Astrocyte of the cerebellum (primary cell): ENCODE results near the gene VKORC1.
"Not testable (repeated sequence)": the region's sequence is repeated elsewhere in the genome, so short reads cannot be mapped to it uniquely, and the experiment has no call there.

Source experiments
- DNase-seq: peaks from one replicate; pipeline ENCODE4 v3.0.0-alpha.2; 2011; ENCODE audit warnings: low read depth
- H3K4me3 ChIP-seq: 2 replicates; pipeline ENCODE4 v1.5.1; 2011; ENCODE audit warnings: mild to moderate bottlenecking, low read depth, low read length, moderate library complexity
- in situ Hi-C: cut with HindIII; loops from 2 replicates; pipeline ENCODE4 v1.10.0; 2017; ENCODE audit warnings: low sequenced_read_pairs
- TF ChIP-seq, protein P1 (sequence below): IDR thresholded peaks from 2 replicates; pipeline ENCODE4 v1.5.1; 2012; ENCODE audit warnings: low read length, low read depth, moderate library complexity, mild to moderate bottlenecking; ENCODE audit errors: missing control alignments

VKORC1 gene

DNA sequence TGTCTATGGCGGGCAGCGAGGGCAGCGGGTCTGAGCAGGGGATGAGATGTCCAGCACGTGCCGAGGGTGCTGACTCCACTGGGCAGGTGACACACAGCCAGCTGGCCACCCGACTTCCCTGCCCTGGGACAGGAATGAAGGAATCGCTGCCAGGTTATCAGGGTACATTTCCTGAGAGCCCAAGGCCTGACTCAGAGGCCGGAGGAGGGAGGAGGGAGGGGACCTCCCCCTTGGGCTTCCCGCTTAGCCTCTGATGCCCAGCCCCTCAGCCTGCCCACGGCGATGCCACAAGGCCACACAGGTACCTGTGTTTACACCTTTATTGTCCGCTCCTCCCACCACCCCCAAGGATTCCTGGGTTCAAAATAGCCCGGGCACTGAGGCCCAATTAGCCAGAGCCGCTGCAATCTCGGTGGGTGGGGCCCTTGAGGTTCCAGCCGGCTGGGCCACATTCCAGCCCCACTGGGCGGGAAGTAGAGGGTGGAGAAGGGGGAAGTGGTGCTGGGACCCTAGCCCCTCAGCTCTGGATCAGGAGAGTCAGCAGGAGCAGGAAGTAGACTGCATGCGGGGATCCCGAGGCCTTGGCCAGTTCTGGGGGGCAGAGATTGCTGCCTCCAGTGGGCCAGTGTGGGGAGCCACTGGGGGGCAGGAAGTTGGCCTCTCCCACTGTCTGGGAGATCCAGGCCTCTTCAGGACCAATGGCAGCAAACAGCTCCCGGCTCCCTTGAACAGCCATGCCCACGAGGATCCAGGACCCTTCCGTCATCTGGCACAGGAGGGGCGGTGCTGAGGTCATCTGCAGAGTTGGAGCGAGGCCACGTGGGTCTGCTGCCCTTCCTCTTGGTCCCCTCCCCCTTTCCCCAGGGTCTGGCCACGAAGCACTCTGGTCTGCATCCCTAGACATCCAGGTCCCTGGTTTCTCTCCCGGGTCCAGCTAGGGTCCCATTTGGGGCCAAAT lies 44.3 kb upstream of the VKORC1 start:
- TF ChIP-seq, protein P1, sequence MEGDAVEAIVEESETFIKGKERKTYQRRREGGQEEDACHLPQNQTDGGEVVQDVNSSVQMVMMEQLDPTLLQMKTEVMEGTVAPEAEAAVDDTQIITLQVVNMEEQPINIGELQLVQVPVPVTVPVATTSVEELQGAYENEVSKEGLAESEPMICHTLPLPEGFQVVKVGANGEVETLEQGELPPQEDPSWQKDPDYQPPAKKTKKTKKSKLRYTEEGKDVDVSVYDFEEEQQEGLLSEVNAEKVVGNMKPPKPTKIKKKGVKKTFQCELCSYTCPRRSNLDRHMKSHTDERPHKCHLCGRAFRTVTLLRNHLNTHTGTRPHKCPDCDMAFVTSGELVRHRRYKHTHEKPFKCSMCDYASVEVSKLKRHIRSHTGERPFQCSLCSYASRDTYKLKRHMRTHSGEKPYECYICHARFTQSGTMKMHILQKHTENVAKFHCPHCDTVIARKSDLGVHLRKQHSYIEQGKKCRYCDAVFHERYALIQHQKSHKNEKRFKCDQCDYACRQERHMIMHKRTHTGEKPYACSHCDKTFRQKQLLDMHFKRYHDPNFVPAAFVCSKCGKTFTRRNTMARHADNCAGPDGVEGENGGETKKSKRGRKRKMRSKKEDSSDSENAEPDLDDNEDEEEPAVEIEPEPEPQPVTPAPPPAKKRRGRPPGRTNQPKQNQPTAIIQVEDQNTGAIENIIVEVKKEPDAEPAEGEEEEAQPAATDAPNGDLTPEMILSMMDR = no peak
- DNase-seq = no peak
- in situ Hi-C loops = no loop called here
- no peak overlapping the region for H3K4me3 ChIP-seq

DNA sequence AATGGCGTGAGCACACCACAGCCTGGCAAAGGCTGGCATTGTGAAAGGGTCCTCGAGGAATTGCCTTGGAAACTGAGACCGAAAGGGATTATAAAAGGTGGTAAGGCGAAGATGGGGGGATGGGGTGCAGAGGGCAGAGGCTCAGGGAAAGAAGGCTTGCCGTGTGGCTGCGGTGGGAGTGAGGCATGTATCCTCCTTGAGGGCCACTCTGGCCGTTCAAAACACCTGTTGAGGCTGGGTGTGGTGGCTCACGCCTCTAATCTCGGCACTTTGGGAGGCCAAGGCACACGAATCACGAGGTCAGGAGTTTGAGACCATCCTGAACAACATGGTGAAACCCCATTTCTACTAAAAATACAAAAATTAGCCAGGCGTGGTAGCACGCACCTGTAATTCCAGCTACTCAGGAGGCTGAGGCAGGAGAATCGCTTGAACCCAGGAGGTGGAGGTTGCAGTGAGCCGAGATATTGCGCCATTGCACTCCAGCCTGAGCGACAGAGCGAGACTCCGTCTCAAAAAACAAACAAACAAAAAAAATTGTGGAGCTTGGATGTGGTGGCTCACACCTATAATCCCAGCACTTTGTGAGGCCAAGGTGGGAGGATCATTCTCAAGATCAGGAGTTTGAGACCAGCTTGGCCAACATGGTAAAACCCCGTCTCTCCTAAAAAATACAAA lies 42.4 kb upstream of the VKORC1 start:
- in situ Hi-C loops, H3K4me3 ChIP-seq, DNase-seq: not testable (repeated sequence)

DNA sequence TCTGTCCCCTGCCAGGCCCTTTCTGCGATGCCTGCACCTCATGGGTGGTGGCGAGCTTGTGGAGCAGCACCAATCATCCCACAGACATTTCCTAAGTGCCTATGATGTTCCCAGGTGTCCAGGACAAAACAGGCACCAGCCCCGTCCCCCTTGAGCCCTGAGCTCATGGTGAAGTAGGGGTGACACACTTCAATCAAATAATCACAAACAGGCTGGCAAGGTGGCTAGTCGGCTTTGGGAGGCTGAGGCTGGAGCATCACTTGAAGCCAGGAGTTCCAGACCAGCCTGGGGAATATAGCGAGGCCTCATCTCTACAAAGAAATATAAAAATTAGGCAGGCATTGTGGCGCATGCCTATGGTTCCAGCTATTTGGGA lies 41.7 kb upstream of the VKORC1 start:
- TF ChIP-seq, protein P1 = no peak
- in situ Hi-C loops = no loop called here
- H3K4me3 ChIP-seq = no peak overlapping the region
- DNase-seq = no peak

DNA sequence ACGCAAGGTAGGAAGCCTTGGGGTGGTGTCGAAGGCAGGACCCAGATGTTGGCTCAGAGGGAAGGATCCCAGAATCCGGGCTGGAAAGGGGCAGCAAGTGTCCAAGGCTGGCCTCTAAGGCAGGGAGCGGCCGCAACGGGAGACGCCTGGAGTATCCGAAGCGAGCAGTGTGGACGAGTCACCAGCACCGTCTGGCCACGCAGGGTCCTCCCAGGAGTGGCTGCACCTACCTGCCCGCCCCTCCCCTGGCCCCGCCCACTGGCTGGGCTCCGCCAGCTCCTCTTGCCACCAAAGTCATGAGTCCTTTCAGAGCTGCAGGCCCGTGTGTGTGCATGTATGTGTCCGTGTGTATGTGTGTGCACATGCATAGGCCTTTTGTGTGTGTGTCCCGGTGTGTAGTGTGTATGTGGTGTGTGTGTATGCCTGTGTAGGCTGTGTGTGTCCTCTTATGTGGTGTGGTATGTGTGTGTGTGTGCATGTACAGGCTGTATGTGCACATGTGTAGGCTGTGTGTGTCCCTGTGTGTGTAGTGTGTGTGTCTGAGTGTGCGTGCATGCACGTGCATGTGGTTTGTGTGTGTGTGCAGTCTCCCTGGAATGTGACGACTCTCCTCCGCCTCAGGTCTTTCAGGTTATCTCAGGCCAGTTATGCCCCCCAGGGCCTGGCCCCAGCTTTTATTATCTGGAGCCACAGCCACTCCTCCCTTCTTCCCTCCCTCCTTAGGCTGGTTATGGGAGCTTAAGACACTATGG lies 41.1 kb upstream of the VKORC1 start, which contains the start of gene PRSS8:
TSS of gene PRSS8 (minus strand) at position 193 of the 752 bp plus-strand sequence. CDS start 229 bp downstream, outside the sequence.
- H3K4me3 ChIP-seq = no peak within 1 kb of the TSS
- in situ Hi-C loops = no loop called here
- TF ChIP-seq, protein P1 = no peak
- no peak for DNase-seq

DNA sequence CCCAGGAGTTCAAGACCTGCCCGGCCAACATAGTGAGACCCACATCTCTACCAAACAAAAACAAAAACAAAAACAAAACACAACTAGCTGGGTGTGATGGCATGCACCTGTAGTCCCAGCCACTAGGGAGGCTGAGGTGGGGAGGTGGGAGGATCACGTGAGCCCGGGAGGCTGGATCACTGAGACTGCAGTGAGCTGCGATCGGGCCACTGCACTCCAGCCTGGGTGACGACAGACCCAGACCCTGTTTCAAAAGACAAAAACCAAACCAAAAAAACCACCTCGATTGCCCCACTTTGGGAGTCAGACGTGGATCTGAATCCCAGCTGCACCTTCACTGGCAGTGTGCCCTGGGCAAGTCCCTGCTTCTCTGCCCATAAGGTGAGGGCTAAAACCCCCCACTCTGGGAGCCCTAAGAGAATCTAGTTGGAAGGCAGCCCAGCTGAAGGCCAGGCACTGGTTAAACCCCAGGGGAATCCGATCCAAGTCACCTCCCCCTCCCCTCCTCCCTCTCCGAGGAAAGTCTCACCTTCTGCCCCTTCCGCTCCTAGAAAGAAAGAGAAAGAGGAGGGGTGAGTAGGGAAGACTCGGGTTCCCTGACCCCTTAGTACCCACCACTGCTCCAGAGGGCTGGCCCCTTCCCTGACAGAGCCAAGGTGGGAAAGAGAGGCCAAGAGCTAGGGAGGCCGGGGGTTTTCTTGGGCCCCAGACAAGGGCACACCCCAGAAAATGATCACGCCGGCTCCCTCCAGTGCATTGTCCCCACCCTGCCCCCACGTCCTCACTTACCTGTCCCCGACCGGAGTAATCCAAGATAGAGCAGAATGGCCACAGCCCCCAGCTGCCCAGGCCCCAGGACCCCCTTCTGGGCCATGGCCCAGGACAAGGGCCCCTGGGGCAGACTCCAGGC lies 40.3 kb upstream of the VKORC1 start:
- TF ChIP-seq, protein P1 = no peak
- in situ Hi-C loops = no loop called here
- DNase-seq = no peak
- no peak overlapping the region for H3K4me3 ChIP-seq

DNA sequence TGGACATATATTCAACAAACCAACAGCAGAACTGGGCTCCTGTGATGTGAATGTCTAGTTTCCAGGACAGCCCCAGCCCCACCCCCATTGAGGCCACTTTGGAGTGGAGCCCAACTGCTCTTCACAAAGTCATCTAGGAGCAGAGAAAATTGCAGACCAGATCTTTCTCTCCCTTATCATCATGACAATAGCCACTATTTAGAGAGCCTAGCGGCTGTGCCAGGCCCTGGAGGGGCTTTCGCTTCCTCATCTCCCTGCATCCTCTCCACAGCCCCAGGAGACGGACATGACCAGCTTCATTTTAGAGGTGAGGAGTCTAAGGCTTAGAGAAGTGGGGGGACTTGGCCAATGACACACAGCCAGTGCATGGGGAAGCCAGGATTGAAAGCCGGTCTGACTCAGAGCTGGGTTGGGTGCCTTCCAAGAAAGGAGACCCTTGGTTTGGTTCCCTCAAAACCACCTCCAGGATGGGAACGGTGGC lies 39.5 kb upstream of the VKORC1 start:
- H3K4me3 ChIP-seq = no peak overlapping the region
- in situ Hi-C loops = no loop called here
- DNase-seq = no peak
- TF ChIP-seq, protein P1 = no peak
